GM18517 (cell line): ENCODE results near the gene LRRC45.
"Not testable (repeated sequence)": the region's sequence is repeated elsewhere in the genome, so short reads cannot be mapped to it uniquely, and the experiment has no call there.

Source experiments
- ATAC-seq: cut with Tn5 transposase; IDR thresholded peaks from one replicate; pipeline ENCODE4 v1.9.1; 2021; ENCODE audit warnings: mild to moderate bottlenecking, moderate library complexity; ENCODE audit not compliant: unreplicated experiment

Gene LRRC45

DNA sequence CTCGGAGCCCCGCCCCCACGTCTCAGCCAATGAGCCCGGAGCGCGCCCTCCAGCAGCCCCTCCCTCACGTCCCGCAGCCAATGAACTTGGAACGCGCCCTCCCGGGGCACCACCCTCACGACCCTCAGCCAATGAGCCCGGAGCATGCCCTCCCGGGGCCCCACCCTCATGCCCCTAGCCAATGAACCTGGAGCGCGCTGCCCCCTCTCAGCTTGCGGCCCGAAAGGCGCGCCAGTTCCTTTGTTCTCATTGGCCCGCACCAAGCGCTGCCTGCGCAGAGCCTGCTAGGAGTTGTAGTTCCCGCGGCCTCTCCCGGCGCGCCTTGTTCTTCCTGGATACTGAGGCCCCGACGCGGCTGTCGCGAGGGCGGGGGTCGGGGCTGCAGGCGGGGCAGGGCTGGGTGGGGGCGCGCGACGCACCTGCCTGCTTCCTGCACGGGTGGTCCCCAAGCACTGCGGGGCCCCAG, at the start of gene LRRC45:
Gene LRRC45 (plus strand): TSS at position 325 of the 466 bp plus-strand sequence. CDS start 339 bp downstream, outside the sequence.
- ATAC-seq = peak; percentile 85

DNA sequence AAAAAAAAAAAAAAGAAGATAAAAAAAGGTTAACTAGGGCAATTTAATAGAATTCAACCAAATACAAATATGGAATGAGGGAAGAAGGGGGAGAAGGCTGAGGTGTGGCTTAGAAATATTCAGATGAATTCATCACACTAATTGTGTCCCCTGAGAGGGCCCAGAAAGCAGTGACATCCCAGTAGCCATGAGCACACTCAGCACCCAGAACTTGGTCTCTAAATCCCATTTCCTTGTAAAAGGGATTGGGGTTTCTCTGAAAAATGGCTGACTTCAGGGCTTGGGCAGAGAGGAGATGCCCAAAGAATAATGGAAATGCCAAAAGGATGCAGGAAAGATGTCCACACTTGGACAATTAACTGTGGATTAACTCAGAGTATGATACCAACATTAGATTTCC, 49.7 kb upstream of the LRRC45 start:
- no peak for ATAC-seq

DNA sequence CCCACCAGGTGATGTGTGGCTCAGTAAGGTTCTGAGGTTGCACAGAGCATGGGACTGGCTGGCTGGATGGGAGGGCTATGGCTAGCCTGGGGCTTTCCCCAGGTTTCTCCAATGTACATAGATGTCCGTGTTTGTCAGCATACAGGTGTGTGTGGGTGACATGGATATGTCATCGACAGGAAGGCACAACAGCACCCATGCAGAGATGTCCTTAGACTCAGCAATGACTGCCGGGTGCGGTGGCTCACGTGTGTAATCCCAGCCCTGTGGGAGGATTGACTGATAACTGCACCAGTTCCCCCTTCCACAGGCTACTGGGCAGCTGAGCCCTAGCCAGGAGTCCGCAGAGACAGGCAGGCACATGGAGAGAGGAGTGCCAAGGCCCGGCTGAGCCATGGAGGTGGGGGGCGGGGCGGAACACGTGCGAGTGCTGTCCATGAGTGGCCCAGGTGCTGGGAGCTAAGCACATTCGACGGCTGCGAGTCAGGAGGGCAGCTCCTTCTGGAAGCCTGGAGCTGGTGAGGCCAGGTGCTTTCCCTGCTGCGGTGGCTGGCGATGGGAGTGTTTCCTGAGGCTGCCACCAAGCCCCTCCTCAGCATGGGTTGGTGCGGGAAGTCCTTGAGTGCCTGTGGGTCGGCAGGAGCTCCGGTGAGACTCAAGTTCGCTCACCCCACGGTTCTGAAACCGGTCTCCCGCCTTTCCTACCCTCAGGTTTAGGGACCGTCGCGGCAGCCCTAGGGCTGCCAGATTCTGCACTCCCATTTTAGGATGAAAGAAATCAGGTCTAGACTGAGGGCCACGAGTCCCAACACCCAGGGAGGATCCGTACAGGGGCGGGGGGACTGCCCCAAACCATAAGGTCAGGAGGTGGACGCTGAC, 46.5 kb upstream of the LRRC45 start:
- no peak for ATAC-seq

DNA sequence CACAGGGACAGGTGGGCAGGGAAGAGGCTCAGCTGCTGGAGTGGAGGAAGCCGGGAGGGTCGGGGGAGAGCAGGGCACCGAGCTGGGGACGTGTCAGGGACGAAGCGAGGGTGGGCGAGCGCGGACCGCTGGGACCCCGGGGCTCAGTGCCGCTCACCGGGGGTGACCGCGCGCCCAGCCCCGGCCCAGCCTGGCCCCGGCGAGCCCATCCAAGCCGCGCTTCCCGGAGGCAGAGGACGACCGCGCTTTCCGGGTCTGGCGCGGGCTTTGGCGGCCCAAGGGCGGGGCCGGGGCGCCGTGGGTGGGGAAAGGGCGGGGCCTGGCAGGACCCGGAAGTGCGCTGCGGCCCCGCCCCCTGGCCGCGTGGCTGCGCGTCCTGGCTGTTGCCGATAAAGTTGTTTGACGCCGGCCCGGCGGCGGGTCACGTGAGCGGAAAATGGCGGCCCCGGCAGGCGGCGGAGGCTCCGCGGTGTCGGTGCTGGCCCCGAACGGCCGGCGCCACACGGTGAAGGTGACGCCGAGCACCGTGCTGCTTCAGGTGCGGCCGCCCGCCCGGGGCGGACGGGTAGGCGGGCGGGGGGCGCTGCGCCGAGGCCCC, 45.8 kb upstream of the LRRC45 start, which contains the start of gene ASPSCR1:
Gene ASPSCR1 (plus strand): TSS at position 419 of the 598 bp plus-strand sequence. CDS start 18 bp downstream, at position 437.
- ATAC-seq = peak; percentile 72

DNA sequence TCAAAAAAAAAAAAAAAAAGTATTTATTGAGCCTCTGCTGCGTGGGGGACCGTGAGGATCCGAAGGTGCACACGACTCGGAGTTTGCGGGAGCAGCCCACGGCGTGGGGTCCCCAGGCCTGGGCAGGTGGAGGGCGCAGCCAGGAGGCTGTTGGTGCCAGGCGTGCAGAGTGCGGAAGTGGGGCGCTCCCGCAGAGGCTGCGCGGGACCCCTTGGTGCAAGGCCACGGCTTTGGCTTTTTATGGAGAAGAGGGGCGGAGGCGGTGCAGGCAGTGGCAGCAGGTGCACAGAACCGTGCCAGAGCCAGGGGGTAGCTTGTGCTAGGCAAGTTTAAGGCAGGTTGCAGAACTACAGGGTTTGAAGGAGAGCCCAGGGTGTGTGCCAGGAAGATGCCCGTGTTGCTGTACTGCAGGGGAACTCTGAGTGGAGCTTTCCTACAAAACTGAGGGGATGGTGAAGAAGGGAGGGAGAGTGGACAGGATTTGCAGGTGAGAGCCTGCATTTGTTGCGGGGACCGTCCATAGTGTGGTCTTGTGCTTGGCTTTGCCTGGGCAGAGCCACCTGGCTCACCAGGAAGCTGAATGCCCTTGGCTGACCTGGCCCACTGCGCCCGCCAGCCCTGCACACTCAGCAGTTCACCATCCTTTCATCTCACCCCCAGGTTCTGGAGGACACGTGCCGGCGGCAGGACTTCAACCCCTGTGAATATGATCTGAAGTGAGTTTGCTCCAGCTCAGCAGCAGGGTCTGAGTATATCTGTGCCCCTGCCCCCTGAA, 44.4 kb upstream of the LRRC45 start:
- no peak for ATAC-seq

DNA sequence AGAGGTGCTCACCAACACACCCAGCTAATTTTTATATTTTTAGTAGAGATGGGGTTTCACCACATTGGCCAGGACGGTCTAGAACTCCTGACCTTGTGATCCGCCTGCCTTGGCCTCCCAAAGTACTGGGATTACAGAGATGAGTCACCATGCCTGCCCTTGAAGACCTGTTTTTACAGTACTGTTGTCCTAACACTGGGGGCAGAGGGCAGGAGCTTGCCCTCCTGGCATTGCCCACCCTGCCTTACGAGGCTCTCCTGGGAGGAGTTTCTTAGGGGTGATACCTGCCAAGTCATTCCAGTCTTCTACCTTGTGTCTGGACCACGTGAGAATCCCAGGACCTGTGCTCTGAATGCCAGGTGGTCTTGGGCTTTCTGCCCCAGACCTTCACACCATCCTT, 43.0 kb upstream of the LRRC45 start:
- no peak for ATAC-seq

DNA sequence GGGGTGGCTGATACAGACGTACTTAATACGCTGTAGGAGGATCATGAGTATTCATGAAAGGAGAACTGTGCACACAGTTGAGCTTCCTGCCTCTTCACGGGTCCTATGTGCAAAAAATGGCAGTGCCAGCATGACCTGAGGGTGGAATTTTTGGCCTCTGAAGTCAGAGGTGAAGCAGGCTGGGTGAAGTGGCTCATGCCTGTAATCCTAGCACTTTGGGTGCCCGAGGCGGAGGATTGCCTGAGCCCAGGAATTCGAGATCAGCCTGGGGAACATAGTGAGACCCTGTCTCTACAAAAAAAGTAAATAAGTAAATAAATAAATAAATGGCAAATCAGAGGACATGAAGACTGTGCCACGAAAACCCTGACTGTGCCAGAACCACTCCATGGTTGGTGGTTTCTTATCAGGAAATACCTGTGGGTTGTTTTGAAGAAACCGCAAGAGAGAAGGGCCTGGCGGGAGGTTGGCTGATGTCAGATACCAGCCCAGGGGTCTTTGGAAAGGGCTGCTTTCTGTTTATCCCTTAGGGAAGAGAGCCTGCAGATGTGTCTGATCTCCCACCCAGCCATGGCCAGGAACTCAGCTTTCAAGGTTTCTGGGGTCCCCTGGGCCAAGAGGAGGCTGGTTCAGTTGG, 42.3 kb upstream of the LRRC45 start:
- no peak for ATAC-seq

DNA sequence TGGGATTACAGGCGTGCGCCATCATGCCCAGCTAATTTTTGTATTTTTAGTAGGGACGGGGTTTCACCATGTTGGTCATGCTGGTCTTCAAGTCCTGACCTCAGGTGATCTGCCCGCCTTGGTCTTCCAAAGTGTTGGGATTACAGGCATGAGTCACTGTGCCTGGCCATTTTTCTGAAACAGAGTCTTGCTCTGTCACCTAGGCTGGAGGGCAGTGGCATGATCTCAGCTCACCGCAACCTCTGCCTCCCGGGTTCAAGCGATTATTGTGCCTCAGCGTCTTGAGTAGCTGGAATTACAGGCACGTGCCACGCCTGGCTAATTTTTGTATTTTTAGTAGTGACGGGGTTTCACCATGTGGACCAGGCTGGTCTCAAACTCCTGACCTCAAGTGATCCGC, 41.6 kb upstream of the LRRC45 start:
- not testable (repeated sequence) for ATAC-seq

DNA sequence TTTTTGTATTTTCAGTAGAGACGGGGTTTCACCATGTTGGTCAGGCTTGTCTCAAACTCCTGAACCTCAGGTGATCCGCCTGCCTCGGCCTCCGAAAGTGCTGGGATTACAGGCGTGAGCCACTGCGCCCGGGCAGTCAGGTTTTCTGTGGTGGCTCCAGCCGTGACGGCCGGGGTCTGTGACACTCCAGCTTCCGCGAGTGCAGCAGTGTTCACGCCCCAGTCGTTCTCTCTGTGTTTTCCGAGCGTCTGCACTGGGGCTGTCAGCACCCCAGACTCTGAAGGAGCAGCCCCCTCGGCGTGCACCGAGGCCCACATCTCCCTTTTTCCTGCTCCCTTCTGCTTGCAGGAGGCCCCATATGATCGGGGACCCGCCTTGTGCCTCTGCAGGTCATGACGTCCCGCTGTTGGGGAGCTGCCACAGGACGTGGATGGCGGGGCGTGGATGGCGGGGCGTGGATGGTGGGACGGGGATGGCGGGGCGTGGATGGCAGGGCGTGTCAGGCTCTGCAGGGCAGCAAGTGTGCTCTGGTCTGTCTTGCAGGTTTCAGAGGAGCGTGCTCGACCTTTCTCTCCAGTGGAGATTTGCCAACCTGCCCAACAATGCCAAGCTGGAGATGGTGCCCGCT, 40.0 kb upstream of the LRRC45 start:
- no peak for ATAC-seq

DNA sequence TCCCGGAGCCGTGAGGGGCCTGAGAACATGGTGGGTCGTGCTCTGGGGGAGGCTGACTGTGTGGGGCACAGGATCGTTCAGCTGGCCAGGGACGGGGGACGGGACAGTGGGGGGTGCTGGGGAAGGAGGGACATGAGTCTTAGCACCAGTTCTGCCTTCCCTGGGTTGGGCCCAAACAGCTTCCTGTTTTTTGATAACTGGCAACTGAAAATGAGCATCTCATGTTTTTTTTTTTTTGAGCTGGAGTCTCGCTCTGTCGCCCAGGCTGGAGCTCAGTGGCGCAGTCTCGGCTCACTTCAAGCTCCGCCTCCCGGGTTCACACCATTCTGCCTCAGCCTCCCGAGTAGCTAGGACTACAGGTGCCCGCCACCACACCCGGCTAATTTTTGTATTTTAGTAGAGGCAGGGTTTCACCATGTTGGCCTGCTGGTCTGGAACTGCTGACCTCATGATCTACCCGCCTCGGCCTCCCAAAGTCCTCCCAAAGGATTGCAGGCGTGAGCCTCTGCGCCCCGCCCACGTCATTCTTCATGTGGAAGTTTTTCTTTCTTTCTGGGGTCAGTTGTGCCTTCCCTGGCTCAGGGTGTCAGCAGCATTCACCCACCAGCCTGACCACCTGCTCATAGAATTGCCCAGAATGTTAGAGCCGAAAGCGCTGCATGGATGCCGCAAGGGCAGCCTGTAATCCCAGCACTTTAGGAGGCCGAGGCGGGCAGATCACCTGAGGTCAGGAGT, 39.3 kb upstream of the LRRC45 start:
- ATAC-seq = no peak

DNA sequence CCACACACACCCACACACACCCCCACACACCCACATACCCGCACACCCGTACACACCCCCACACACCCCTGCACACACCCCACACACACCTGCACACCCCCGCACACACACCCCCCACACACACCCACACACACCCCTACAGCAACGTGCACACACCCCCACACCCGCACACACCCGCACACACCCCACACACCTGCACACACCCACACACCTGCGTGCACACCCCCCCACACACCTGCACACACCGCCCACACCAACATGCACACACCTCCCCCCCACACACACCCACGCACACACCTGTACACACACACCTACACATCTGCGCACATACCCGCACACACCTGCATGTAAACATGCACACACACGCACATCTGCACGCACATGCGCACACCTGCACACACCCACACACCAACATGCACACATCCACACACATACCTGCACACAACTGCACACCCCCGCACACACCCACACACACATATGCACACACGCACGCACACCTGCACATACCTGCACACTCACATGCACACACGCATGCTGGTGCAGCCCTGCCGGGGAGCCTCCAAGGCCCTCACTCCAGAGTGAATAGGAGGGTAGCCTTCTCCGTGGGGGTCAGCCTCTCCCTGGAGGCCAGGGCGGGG, 38.2 kb upstream of the LRRC45 start:
- ATAC-seq = no peak

DNA sequence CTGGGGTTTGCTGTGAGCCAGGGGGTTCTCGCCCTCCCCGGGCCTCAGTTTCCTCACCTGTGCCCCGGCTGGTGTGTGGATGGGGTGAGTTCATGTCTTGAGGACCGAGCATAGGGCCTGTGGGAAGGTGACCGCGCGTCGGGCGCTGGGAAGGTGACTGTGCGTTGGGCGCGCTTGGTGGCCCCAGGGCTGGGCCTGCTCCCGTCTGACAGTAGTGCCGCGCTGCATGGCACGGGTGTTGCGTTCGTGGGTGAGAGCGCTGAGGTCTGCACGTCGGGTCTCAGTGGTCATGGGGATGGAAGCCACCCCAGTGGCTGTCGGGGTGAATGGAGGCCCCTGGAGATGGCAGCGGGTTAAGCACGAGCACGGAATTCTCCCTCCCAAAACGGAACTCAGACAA, 36.5 kb upstream of the LRRC45 start:
- no peak for ATAC-seq

DNA sequence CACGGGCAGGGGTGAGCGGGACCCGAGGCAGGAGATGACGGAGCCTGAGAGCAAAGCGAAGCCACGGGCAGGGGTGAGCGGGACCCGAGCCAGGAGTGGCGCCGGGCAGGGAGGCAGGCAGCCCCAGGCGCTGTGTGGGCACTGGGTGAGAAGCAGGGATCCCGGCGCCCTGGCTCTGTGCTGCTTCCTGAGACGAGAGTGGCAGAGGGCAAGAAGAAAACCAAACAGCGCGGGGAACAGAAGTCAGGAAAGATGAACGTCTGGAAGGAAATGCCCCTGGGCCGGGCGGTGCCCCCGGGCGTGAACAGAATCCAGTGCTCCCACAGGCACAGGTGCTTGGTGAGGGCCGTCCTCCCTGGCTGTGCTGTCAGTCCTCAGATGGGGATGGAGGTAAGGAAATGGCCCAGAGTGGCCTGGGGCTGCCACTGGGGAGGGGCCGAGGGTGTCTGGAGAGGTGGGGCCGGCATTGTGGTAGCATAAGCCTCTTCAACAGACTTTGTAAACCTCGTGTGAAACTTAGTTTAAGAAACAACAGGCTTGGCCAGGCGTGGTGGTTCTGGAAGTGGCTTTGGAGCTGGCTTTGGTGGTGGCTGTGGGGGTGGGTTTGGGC, 35.8 kb upstream of the LRRC45 start:
- no peak for ATAC-seq

DNA sequence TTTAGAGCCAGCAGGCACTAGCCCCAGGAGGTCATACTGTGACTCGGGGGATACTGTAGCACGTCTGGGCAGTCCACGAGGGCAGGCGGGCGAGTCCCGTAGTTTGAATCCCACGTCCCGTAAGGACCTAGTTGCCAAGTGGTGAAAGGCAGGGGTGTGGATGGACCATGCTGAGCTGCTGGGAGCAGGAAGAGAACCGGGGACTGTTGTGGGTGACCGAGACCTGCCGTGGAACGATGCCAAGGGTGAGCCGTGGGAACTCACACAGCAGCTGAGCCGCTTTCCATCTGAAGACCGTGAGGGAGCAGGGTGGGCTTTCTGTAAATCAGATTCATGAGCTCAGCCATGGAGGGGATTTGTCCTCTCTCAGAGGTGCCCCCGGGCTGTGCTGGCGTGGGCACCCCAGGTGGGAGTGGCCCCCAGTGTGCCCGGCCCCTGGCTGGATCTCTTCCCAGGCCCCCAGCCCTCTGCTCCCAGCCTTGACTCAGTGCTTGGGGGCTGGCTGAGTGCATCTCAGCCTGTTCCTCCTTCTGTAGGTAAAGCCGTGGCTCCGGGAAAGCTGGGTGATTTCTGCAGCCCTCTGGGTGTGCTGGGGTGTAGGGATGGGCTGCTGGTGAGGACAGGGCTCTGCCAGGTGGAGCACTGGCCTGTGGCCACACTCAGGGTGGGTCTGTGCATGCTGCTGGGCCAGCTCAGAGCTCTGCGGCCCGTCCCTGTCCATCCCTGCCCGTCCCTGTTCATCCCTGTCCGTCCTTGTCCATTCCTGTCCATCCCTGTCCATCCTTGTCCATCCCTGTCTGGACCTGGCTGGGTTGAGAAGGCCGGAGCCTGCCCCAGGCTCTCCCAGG, 32.0 kb upstream of the LRRC45 start:
- no peak for ATAC-seq

DNA sequence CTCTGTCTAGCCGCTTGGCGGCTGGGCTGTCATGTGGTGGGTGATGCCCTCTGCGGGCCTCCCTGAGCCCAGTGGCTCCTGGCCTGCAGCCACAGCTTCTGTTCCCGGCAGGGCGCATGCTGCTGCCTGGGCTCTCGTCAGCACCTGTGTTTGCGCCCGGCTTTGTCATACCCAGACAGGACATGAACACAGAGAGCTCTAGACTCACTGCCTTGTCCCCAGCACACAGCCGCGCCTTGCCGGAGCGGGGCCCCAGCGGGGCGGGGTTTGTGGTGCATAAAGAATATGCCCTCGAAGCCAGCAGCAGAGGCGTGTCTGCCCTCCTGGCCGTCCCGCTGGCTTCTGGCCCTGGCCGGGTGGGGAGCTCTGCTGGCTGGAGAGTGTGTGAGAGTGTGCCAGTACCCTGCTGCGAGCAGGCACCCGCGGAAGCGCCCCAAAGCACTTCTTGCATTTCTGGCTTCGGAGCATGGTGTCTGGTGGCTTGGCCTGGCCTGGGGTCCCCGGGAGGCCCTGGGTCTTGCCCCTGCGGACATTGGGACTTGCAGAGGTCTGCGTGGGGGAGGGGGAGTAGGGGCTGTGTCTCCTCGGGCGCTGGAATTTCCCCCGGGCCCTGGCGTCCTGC, 31.3 kb upstream of the LRRC45 start:
- no peak for ATAC-seq

DNA sequence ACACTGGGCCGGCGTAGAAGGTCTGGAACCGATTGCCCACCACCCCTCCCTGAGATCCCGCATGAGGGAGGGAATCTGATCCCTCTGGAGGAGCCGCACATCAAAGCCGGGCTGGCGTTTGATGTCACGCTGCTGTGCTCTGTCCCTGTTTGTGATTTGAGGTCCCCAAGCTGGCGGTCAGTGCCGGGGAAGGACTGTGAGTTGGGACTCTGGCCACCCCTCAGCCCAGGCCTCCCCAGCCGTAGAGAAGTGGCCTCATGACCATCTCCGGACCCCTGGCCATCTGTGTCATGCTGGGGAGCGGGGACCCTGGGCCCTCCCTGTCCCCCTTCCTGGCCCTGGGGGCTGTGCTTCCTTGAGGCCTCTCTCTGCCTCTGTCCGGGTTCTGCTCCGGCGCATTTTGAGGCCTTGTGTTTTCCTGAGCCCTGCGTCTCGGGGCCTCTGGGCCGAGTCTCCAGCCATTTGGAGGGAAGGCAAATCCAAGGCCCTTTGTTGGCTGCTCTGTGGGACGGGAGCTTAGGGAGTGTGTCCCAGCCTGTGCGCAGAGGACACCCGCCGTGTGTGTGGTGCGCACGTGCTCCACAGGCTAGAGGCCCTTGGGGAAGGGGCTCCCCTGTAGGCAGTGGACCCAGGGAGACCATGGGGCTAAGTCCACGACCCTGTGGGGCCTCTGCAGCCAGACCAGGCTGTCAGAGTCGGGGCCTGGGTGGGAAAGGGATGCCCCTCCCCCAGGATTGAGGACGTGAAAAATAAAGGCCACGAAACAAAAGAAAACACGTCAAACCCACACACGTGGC, 30.6 kb upstream of the LRRC45 start:
- no peak for ATAC-seq
